Stimulated activated CD4-positive, alpha-beta T cell treated with anti-CD3 and anti-CD28 coated beads, Interleukin-1b, Interleukin-23, amount 100 ng/mL, for 48 hours (primary cell): Measurements from ENCODE around the gene NR6A1.

ENCODE experiments used
- DNase-seq: peaks from one replicate; pipeline ENCODE4 v3.0.0-alpha.2; 2020

The NR6A1 gene

GRCh38 chr9:124680714-124681390 lies 90.3 kb downstream of the NR6A1 start:
- no peak for DNase-seq

GRCh38 chr9:124680049-124680448 lies 91.1 kb downstream of the NR6A1 start:
- no peak for DNase-seq

- no peak for DNase-seq
Measured at GRCh38 chr9:124676159-124676551, 95.0 kb downstream of the NR6A1 start.

- no peak for DNase-seq
Measured at GRCh38 chr9:124675261-124676158, 95.6 kb downstream of the NR6A1 start.

- no peak for DNase-seq
Measured at GRCh38 chr9:124674651-124675050, 96.5 kb downstream of the NR6A1 start.

- DNase-seq: no peak
Measured at GRCh38 chr9:124673063-124673462, 98.0 kb downstream of the NR6A1 start.

GRCh38 chr9:124671861-124672260 lies 99.2 kb downstream of the NR6A1 start:
- no peak for DNase-seq

GRCh38 chr9:124666642-124667041 lies 104.5 kb downstream of the NR6A1 start:
- no peak for DNase-seq

- DNase-seq: no peak
Measured at GRCh38 chr9:124665391-124666058, 105.6 kb downstream of the NR6A1 start.

- DNase-seq: no peak
Measured at GRCh38 chr9:124664143-124664542, 107.0 kb downstream of the NR6A1 start.

GRCh38 chr9:124663046-124663961 lies 107.8 kb downstream of the NR6A1 start:
- no peak for DNase-seq

GRCh38 chr9:124662561-124662960 lies 108.5 kb downstream of the NR6A1 start:
- no peak for DNase-seq

- DNase-seq: no peak
Measured at GRCh38 chr9:124661271-124661670, 109.8 kb downstream of the NR6A1 start.

GRCh38 chr9:124660341-124660801 lies 110.7 kb downstream of the NR6A1 start:
- DNase-seq: no peak

- DNase-seq: peak; percentile 26
Measured at GRCh38 chr9:124659099-124659659, 111.9 kb downstream of the NR6A1 start.

GRCh38 chr9:124658165-124659017 lies 112.7 kb downstream of the NR6A1 start:
- peak; percentile 61 for DNase-seq

GRCh38 chr9:124657516-124657915 lies 113.6 kb downstream of the NR6A1 start:
- DNase-seq: no peak

GRCh38 chr9:124654431-124654830 lies 116.7 kb downstream of the NR6A1 start:
- no peak for DNase-seq

- DNase-seq: no peak
Measured at GRCh38 chr9:124652615-124653393, 118.3 kb downstream of the NR6A1 start.

GRCh38 chr9:124652203-124652602 lies 118.9 kb downstream of the NR6A1 start:
- no peak for DNase-seq
